Measurements from ENCODE around the gene DLGAP4. TPM values are rescaled to one million over a fixed set of nuclear protein-coding genes. Genes with fewer than 3 reads are reported as not detected.
"Not testable (repeated sequence)": the region's sequence is repeated elsewhere in the genome, so short reads cannot be mapped to it uniquely, and the experiment has no call there.

Gene DLGAP4
- total RNA-seq, 1 donor from 2014 or later, result 25.7 TPM

DNA sequence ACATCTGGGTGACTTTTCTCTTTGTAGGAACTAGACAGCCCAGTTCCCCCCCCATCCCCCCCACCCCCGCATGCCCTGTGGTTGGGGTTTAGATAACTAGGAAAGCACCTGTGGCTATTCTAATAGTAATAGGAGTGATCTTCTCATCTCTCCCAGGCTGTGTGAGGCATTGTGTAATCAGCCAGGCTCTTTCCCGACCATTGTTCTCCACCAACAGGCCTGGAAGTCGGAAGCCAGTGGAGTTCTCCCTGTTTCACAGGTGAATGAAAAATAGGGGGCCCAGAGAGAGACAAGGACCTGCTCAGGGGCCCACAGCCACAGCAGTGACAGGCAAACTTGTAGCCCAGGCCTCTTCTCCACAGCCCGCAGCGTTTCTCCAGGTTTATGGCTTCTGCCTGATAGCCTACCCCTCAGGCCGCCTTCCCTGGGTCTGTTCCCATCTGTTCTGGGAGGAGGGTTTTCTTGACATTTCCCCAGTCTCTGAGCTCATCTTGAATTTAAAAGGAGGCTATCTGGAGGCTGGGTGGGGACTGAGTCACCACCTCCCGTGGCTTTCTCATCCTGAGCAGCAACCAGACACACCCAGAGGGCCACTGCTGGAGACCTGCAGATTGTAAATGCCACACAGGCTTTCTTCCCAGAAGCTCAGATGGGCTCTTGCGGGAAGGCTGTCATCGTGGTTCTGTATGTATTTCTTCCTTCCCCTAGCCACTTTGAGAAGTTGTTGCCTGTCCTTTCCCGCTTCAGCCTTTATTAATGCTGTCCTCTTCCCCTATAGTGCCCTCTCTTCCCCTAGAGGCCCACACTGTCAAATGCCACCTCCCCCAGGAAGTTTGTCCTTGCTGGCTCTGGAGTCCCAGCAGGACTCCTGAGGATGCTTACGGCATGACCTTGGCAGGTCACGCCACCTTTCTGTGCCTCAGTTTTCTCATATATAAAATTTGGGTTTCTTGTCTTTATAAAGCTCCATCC is 159.3 kb downstream of the DLGAP4 start:
- Mint-ChIP-seq H3K27ac (peak overlapping the region; percentile 84), H3K36me3 (ENCODE audit: low read depth) (no peaks in the 10 kb centered on the region), H3K27me3 (ENCODE audit: insufficient read depth) (peaks cover 2% of the 10 kb centered on the region), H3K4me3 (peak overlapping the region; percentile 34), H3K9me3 (no peaks in the 10 kb centered on the region), H3K4me1 (ENCODE audit: low read depth) (peaks cover 81% of the 10 kb centered on the region)
- peak; percentile 34 for DNase-seq (ENCODE audit: low spot score)
- intact Hi-C loops (cut with micrococcal nuclease), result loop anchor here (1.0 to 10.0 kb wide), 8 partner anchors 27 to 848 kb away; partner anchors contain the start of genes NDRG3, RBL1 and SPAG4

DNA sequence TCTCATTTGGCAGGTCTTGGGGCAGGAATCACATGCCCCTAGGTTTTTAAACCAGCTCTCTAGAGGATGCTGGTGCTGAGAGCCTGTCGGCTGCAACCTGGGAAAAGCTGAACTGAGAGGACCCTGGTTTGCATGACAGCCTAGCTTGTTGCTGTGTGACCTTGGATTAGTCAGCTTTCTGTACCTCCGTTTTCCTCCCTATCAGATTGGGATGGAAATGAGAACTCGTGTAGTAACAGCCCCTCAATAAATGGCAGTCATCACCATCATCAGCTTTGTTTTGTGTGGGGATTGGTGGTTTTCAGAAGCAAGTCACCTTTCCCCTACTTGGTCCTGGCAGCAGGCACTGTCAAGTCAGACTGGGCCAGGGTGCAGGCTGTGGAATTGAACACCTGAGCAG is 159.9 kb downstream of the DLGAP4 start:
- no peaks in the 10 kb centered on the region for H3K9me3 Mint-ChIP-seq
- peak overlapping the region; percentile 84 for H3K27ac Mint-ChIP-seq
- peaks cover 81% of the 10 kb centered on the region for H3K4me1 Mint-ChIP-seq (ENCODE audit: low read depth)
- H3K36me3 Mint-ChIP-seq (ENCODE audit: low read depth), result peaks cover 3% of the 10 kb centered on the region
- intact Hi-C loops (cut with micrococcal nuclease), result loop anchor here (5.0 to 10.0 kb wide), 6 partner anchors 131 to 849 kb away; partner anchors contain the start of genes NDRG3, RBL1 and SPAG4
- peak overlapping the region; percentile 34 for H3K4me3 Mint-ChIP-seq
- peaks cover 2% of the 10 kb centered on the region for H3K27me3 Mint-ChIP-seq (ENCODE audit: insufficient read depth)
- DNase-seq (ENCODE audit: low spot score), result no peak

DNA sequence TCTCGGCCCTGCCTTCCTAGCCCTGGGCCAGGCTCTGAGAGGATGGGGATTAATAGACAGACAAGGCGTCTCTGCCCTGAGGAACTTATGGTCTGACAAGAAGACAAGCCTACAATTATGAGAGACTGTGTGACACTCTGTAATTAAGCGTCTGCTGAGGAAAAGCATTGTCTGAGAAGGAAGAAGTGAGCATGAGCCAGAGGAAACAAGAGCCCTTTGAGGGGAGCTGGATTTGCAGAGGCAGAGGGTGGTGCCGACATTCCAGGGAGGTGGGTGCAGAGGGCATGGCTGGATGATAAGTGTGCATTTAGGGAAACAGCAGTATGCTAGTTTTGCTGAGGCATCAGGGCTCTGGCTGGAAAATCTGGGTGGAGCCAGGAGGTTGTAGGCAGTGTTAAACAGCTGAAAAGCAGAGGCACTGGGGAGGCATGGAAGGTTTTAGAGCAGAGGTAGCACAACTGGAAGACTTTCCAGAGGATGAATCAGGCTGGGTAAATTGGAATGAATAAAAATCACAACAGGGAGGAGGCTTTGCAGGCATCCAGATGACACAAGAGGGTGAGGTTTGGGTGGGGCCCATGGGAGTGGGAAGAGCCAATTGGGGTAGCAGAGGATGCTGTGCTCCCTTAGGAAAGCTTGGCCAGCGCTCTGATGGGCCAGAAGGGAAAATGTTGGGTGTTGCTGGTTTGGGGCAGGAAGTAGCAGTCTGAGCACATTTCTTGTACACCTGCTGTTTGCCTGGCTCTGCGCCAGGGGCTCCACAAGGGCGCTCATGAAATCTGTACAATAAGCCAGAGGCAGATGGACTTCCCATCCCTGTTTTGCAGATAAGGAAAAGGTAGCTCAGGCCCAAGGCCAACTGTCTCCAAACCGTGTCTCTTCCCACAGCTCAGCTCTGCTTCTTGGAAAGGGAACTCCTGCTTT is 161.2 kb downstream of the DLGAP4 start:
- Mint-ChIP-seq H3K4me3 (peak overlapping the region; percentile 43), H3K36me3 (ENCODE audit: low read depth) (peaks cover 3% of the 10 kb centered on the region), H3K4me1 (ENCODE audit: low read depth) (peaks cover 86% of the 10 kb centered on the region), H3K9me3 (no peaks in the 10 kb centered on the region), H3K27ac (peak overlapping the region; percentile 58), H3K27me3 (ENCODE audit: insufficient read depth) (no peaks in the 10 kb centered on the region)
- DNase-seq (ENCODE audit: low spot score), result no peak
- intact Hi-C loops (cut with micrococcal nuclease), result loop anchor here (5.0 to 10.0 kb wide), 6 partner anchors 130 to 850 kb away; partner anchors contain the start of genes NDRG3, RBL1 and SPAG4

DNA sequence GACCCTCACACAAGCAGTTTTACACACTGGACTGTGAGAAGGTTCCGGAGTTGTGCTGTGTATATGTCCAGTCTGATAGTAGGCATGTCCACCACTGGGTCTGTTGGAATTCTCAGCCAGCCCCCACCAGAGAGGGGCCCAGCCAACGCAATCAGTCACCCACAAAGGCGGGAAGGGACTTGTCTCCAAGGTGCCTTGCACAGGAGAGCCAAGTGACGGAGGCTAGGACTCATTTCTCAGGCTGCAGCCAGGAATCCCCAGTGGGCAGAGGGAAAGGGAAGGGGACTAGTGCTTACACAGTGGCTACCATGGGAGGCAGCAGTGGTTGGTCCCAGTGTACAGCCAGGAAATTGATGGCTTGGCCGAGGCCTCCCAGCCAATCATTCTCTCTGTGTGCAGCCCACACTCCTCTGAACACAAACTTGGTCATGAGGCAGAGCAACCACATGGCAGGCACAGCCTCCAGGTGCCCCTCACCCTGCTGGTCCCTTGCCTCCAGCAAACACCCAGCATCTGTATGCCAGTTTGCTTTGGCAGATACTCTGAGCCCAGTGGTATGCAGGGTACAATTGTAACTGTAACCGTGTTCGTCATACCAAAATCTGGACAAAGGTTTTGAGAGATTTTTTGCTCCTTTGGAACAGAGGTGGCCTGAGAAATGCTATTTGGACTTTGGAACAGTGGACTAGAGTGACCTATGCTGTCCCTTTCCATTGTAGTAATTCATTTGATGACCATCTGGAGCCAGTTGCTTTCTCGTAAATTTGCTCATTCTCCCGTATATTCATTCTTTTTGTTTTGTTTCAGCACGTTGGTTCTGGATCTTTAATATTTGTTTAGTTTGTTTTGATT is 162.2 kb downstream of the DLGAP4 start:
- Mint-ChIP-seq H3K4me3 (no peak overlapping the region), H3K27ac (no peak overlapping the region), H3K27me3 (ENCODE audit: insufficient read depth) (no peaks in the 10 kb centered on the region), H3K4me1 (ENCODE audit: low read depth) (peaks cover 86% of the 10 kb centered on the region), H3K9me3 (no peaks in the 10 kb centered on the region), H3K36me3 (ENCODE audit: low read depth) (peaks cover 3% of the 10 kb centered on the region)
- intact Hi-C loops (cut with micrococcal nuclease), result loop anchor here (5.0 to 10.0 kb wide), 6 partner anchors 129 to 851 kb away; partner anchors contain the start of genes NDRG3, RBL1 and SPAG4
- no peak for DNase-seq (ENCODE audit: low spot score)

DNA sequence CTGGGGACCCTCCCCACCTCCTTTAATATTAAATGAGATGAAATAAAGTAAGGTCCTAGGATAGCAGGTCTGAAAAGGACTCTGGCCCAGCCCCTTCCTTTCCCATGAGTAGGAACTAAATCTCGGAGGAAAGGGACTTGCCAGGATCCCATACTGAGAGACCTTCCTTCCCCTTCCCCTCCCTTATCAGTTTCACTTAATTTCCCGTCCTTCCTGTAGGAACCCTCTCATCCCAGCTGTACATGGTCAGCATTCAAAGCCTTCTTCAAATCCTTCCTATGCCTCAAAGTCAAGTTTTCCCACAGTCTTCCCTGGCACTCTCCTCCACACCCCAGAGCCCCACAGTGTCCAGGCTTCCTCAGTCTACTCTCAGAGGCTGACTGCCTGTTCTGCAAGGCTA is 163.8 kb downstream of the DLGAP4 start:
- Mint-ChIP-seq H3K27ac (no peak overlapping the region), H3K4me3 (no peak overlapping the region), H3K9me3 (no peaks in the 10 kb centered on the region), H3K27me3 (ENCODE audit: insufficient read depth) (no peaks in the 10 kb centered on the region), H3K4me1 (ENCODE audit: low read depth) (peaks cover 86% of the 10 kb centered on the region), H3K36me3 (ENCODE audit: low read depth) (peaks cover 7% of the 10 kb centered on the region)
- DNase-seq (ENCODE audit: low spot score), result no peak
- intact Hi-C loops (cut with micrococcal nuclease), result loop anchor here (5.0 to 10.0 kb wide), 6 partner anchors 127 to 853 kb away; partner anchors contain the start of genes NDRG3, RBL1 and SPAG4

DNA sequence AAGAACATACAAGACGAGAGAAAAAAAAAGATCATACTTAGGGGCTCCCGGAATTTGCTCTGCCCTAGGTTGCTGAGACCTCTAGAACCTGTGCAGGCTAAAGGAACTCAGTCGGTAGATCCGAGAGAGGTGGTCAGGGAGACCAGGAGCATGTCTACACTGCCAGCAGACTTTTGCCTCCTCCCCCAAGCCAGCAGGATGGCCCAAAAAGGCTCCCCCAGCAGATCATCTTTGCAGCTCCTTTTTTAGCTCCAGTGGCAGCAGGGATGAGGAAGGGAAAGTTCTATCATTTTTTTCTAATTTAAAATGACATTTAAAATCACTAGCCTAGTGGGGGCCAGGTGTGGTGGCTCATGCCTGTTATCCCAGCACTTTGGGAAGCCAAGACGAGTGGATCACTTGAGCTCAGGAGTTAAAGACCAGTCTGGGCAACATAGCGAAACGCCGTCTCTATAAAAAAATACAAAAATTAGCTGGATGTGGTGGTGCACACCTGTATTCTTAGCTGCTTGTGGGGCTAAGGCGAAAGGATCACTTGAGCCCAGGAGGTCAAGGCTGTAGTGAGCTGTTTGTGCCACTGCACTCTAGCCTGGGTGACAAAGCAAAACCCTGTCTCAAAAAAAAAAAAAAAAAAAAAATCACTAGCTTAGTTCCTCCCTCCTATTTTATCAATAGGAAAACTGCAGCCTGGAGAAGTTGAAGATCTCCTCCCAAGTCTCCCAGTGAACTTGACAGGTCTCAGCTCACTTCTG is 165.9 kb downstream of the DLGAP4 start:
- H3K27ac Mint-ChIP-seq, result peak overlapping the region; percentile 74

DNA sequence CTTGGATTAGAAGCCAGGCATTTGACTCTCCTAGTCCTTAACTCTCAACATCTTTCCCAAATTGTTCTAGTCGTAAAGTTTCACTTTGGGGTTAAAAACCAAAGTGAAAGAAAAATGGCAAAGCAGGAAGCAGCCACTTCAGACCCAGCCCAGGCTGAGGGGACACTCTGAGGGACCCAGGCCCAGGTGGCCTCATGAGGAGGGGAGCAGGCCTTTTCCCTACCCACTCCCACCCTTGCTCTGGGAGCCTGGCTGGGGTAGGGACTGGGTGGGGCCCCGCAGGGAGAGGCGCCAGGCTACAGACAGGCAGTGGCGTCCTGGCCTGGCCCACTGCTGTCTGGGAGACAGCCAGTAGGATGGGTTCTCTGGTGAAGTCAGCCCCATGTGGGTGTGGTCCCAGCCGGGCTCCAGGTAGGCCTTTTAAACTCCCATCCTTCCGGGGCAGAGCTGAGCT is 166.5 kb downstream of the DLGAP4 start:
- intact Hi-C loops (cut with micrococcal nuclease), result no loop called here
- Mint-ChIP-seq H3K4me1 (ENCODE audit: low read depth) (peaks cover 60% of the 10 kb centered on the region), H3K27me3 (ENCODE audit: insufficient read depth) (no peaks in the 10 kb centered on the region), H3K4me3 (peak overlapping the region; percentile 69), H3K27ac (peak overlapping the region; percentile 74), H3K9me3 (no peaks in the 10 kb centered on the region), H3K36me3 (ENCODE audit: low read depth) (peaks cover 7% of the 10 kb centered on the region)
- peak; percentile 28 for DNase-seq (ENCODE audit: low spot score)

More for the DNA sequence above, 165.9 kb downstream of the DLGAP4 start:
- H3K4me3 Mint-ChIP-seq, result peak overlapping the region; percentile 69
- intact Hi-C loops (cut with micrococcal nuclease), result no loop called here
- no peaks in the 10 kb centered on the region for H3K9me3 Mint-ChIP-seq
- H3K4me1 Mint-ChIP-seq (ENCODE audit: low read depth), result peaks cover 66% of the 10 kb centered on the region
- peaks cover 7% of the 10 kb centered on the region for H3K36me3 Mint-ChIP-seq (ENCODE audit: low read depth)
- H3K27me3 Mint-ChIP-seq (ENCODE audit: insufficient read depth), result no peaks in the 10 kb centered on the region
- no peak for DNase-seq (ENCODE audit: low spot score)

DNA sequence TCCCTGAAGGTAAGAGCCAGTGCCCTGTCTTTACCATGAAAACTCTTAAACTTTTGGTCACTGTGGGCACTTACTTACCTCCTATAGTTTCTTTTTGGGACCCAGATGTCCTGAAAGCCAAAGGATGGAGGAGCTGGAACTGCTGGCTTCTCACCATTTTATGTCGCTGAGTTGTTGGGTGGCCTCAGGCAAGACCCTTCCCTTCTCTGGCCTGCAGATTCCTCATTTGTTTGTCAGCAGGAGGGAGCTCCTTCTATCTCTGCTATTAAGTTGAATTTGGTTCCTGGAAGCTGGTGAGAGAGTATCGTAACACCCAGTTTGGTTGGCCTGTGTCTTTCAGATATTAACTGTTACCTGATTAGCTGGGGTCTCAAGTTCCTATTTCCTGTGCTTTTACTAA is 167.0 kb downstream of the DLGAP4 start:
- H3K4me1 Mint-ChIP-seq (ENCODE audit: low read depth), result peaks cover 55% of the 10 kb centered on the region
- no peaks in the 10 kb centered on the region for H3K9me3 Mint-ChIP-seq
- peak overlapping the region; percentile 43 for H3K27ac Mint-ChIP-seq
- H3K27me3 Mint-ChIP-seq (ENCODE audit: insufficient read depth), result no peaks in the 10 kb centered on the region
- peaks cover 10% of the 10 kb centered on the region for H3K36me3 Mint-ChIP-seq (ENCODE audit: low read depth)
- DNase-seq (ENCODE audit: low spot score), result no peak
- peak overlapping the region; percentile 69 for H3K4me3 Mint-ChIP-seq
- intact Hi-C loops (cut with micrococcal nuclease), result no loop called here

DNA sequence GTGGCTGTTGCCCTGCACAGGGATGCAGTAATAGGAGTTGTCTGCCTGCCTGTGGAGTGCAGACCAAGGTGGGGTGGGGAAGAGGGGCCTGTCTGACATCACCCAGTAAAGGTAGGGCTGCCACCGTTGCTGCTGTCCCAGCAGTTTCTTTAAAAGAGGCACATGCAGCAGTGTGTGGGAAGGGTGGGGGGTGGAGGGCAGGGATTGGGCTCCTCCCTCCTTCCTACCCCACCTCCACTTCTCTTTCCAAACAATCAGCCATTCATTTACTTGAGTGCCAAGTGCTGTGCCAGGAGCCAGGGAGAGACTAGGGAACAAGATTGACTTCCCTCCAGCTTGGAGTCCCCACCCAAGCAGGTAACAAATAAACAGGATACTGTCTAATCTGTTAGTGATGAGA is 168.4 kb downstream of the DLGAP4 start:
- Mint-ChIP-seq H3K27ac (no peak overlapping the region), H3K36me3 (ENCODE audit: low read depth) (peaks cover 10% of the 10 kb centered on the region), H3K4me3 (no peak overlapping the region), H3K9me3 (no peaks in the 10 kb centered on the region), H3K27me3 (ENCODE audit: insufficient read depth) (no peaks in the 10 kb centered on the region), H3K4me1 (ENCODE audit: low read depth) (peaks cover 55% of the 10 kb centered on the region)
- no peak for DNase-seq (ENCODE audit: low spot score)
- intact Hi-C loops (cut with micrococcal nuclease), result no loop called here

DNA sequence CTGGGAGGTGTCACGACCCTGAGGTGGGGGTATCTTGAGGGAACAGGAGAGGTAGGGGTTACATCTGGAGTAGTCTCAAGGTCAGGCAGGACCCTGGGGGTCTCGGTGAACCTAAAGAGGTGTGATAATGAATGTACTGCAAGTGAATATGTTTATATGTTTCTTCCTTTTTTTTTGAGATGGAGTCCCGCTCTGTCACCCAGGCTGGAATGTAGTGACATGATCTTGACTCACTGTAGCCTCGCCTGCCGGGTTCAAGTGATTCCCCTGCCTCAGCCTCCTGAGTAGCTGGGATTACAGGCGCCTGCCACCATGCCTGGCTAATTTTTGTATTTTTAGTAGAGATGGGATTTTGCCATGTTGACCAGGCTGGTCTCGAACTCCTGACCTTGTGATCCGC is 168.9 kb downstream of the DLGAP4 start:
- H3K27ac Mint-ChIP-seq; H3K27me3 Mint-ChIP-seq (ENCODE audit: insufficient read depth); intact Hi-C loops (cut with micrococcal nuclease); DNase-seq (ENCODE audit: low spot score); H3K9me3 Mint-ChIP-seq; H3K4me3 Mint-ChIP-seq: not testable (repeated sequence)
- H3K36me3 Mint-ChIP-seq (ENCODE audit: low read depth), result peaks cover 10% of the 10 kb centered on the region
- H3K4me1 Mint-ChIP-seq (ENCODE audit: low read depth), result peaks cover 53% of the 10 kb centered on the region

DNA sequence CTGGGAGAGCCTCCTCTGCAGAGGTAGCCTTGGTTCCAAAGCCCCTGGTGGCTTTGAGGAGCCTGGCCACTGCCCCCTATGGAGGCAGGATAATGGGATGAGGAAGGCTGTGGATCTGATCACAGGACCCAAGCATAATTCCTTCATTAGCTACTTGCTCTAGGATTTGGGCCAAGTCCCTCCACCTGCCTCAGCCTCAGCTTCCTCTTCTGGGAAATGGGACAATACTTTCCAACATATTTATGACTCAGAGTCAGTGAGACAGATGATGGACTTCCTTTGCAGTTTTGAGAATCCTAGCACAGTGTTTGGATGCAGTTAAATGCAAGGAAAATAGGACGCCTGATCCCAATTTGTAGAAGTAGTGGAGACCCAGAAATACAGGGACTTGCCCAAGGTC is 171.3 kb downstream of the DLGAP4 start:
- H3K27me3 Mint-ChIP-seq (ENCODE audit: insufficient read depth), result no peaks in the 10 kb centered on the region
- H3K9me3 Mint-ChIP-seq, result no peaks in the 10 kb centered on the region
- no peak overlapping the region for H3K4me3 Mint-ChIP-seq
- DNase-seq (ENCODE audit: low spot score), result no peak
- H3K27ac Mint-ChIP-seq, result no peak overlapping the region
- H3K36me3 Mint-ChIP-seq (ENCODE audit: low read depth), result peaks cover 7% of the 10 kb centered on the region
- peaks cover 34% of the 10 kb centered on the region for H3K4me1 Mint-ChIP-seq (ENCODE audit: low read depth)
- intact Hi-C loops (cut with micrococcal nuclease), result no loop called here

Measured in activated T-helper 1 cell treated with anti-CD3 and anti-CD28 coated beads, Interleukin-12 subunit alpha, Interleukin-12 subunit beta, Interleukin-2, Interleukin-4 antibody, amounts not matched to agents 30 ng/mL and 10 ng/mL and 1 ng/mL, durations not matched to agents 14 hours and 24 hours and 36 hours (primary cell).